ACHN (cell line): ENCODE measurements around the gene ABCG5.

Source experiments
- DNase-seq: peaks from one replicate; pipeline ENCODE4 v3.0.0-alpha.2; 2015
- in situ Hi-C: cut with HindIII; loops from 2 replicates; pipeline ENCODE4 v1.10.0; 2017; ENCODE audit warnings: low sequenced_read_pairs, low pct_ligation_motif_present, low pct_unique_long_range_greater_than_20kb

Gene ABCG5

DNA sequence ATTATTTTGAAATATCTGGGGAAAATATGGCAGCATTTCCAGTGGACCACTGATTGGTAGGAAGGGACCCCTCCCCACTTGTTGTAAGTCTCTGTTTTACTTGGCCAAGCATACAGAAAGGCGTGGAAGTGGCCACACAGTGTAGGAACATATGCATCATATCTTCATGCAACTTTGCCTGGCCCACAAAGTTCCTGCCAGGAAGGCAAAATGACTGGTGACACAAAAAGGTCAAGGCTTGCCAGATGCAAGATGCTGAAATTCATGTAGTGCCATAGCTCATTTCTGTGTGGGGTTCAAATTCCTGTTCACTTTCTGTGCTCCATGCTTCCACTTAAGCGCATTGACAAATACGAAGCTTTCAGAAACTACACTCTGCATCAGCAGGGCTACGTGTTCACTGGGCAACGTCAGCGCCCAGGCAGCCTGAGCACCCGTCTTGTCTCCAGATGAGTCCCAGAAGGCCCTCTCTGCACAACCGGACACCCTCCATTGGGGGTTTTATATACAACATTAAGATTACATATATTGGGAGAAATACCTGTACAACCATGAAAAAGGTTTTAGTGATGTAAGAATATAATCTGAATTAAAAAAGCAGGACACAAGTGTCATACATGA lies 61.2 kb downstream of the ABCG5 start:
- DNase-seq: no peak
- in situ Hi-C loops: no loop called here

DNA sequence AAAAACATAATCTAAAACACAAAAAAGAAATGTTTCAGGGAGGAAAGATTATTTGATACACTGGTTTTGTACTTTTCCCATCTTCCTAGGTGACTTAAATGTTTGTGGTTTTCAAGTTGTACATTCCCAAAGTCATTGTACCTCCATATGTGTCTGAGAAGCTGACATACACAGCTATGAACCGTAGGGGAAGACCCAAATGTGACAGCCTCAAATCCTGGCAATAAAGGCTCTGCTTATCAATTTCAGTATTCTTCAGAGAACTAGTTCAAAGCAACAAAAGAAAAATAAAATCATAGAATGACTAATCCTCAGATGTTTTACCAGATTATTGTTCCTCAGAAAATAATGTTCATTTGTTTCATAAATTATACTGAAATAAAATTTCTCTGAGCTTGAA lies 62.3 kb downstream of the ABCG5 start:
- no peak for DNase-seq
- in situ Hi-C loops: no loop called here

DNA sequence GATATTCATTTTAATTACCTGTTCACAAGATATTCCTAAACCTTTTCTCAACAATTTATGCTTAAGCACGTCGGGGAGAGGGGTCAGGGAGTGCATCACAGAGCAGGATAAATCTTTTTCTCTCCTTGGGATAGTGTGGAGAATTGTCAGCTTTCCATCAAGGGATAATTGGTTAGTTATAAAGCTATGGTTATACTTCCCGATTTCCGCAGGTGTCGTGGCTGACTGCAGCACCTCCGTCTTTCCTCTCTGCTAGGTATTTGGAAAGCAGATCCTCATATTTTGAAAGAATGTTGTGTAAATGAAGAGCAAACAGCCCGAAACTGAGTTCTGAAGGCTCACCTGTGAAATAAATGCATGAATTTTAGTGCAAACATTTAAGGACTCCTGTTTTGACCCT lies 64.0 kb downstream of the ABCG5 start:
- in situ Hi-C loops: no loop called here
- DNase-seq: no peak

DNA sequence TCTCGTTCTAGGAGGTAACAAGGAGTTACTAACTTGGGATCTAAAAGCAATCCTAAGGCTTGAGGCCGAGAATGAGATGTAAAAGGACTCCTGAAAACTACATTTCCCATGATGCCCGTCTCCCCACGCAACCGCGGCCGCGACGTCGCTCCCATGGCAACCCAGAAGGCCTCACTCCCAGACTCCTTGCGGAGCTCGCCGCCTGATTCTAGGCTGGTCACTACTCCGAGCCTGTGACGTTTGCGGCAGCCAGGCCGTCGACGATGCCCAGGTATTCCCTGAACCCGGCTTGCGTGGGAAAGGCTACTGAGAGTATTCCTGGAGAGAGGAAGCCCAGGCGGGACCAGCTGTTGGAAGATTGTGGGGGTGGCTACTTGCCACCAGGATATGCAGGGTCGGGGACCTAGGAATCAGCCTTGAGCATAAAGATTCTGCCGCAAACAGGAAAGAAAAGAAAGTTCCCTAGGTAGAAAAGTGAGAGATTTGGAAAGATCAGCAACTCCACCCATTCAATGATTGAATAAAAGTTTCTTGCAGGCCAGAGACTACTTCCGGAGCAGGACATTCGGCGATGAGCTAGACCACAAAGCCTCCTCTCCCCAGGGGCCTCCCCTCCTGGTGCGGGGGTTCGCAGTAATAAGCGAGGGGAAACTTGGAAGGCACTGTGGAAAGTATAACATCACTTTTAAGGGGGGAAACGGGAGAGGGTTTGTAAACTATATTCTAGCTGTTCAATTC lies 64.6 kb downstream of the ABCG5 start, which contains the start of gene DYNC2LI1:
Gene DYNC2LI1 (plus strand): TSS at position 164 of the 738 bp plus-strand sequence. CDS start 100 bp downstream, at position 264.
- peak; percentile 95 for DNase-seq
- in situ Hi-C loops: no loop called here

DNA sequence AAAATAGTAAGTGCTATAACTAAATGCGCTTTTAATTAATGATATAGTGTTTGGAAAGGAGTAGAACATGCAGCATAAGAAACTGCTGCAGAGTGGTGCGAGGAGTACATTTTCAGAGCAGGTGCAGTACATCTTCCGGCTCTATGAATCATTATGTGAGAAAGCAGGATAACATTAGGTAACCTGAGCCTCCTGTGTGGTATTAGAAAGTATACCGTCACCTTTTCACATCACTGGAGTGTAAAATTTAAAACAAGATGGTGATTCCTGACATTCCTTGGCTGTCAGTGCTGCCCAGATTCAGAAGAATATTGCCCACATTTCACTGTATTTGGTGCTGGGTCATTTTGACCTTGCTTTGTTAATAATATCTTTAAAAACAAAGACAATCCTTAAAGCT lies 72.6 kb downstream of the ABCG5 start:
- in situ Hi-C loops: no loop called here
- peak; percentile 21 for DNase-seq

DNA sequence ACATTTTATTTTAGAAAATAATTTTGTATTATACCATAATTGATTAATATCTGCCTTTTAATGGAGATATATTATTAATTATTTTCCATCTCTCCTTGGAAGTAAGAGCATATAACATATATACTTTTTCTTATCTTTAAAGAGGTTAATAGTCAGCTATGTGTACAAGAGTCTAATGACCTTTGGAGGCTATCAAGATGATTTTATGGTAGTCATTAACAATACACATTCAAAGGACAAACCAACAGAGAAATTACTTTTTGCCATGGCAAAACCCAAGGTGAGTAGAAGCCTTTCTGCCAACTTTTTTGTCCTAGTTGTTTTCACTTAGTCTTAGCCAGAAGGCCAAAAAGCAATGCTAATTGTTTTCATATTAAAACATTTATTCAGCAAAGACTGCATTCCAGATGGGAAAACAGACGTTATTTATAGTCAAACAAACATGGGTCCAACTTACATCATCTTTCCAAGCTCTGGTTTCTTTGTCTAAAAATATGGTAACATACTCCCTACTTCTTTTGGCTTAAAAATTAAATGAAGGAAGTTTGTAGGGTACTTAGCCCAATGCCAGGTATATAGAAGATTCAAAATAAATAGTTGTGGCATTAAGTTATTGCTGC lies 74.4 kb downstream of the ABCG5 start:
- in situ Hi-C loops: no loop called here
- no peak for DNase-seq

DNA sequence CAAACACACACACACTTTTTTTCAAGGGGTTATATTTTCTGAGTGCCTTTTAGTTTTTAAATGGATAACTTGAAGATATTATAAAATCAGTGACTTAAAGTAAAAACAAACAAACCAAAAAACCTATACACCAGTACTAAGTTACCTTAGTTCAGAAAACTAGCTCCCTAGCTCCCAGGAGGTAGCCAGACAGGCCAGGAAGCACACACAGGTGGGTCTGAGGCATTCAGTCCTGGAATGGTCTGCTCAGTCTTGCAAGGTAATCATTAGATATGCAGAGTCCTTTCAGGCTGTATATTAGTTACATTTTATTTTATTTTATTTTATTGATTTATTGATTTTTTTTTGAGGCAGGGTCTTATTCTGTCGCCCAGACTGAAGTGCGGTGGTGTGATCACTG lies 75.5 kb downstream of the ABCG5 start:
- peak; percentile 46 for DNase-seq
- in situ Hi-C loops: no loop called here
